Jurkat, Clone E6-1 (cell line): ENCODE measurements around the gene GSC2. TPM values are rescaled to one million over a fixed set of nuclear protein-coding genes. Genes with fewer than 3 reads are reported as not detected.
A peak's percentile ranks its signal among the peaks of the same experiment; 100 is the strongest.

Experiments
- DNase-seq: peaks from one replicate; pipeline ENCODE4 v3.0.0-alpha.2; 2011; ENCODE audit warnings: low read depth, low spot score
- H3K4me3 ChIP-seq: 2 replicates; pipeline ENCODE4 v1.5.1; 2011; ENCODE audit warnings: mild to moderate bottlenecking, low read length, control low read depth, moderate library complexity
- polyA plus RNA-seq: library from polyadenylated mRNA; unstranded; fragments of >200 nt; gene quantifications from one replicate; pipeline ENCODE4 v1.2.1, GENCODE V29; 2012; ENCODE audit warnings: missing spikeins; ENCODE audit not compliant: insufficient read length, insufficient read depth

GSC2 gene, protein sequence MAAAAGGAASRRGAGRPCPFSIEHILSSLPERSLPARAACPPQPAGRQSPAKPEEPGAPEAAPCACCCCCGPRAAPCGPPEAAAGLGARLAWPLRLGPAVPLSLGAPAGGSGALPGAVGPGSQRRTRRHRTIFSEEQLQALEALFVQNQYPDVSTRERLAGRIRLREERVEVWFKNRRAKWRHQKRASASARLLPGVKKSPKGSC
- not detected for polyA plus RNA-seq

DNA sequence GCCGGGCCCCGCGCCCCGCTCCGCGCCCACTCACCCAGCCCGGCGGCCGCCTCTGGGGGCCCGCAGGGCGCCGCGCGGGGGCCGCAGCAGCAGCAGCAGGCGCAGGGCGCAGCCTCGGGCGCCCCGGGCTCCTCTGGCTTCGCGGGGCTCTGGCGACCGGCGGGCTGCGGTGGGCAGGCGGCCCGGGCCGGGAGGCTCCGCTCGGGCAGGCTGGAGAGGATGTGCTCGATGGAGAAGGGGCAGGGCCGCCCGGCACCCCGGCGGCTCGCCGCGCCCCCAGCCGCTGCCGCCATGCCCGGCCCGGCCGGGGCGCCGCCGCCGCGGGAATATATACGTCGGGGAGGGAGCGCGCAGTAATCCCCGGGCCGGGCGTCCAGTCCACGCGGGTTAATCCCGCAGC is at the start of gene GSC2:
Gene GSC2 (minus strand): TSS at position 302 of the 400 bp plus-strand sequence. CDS start 9 bp downstream, at position 293.
- H3K4me3 ChIP-seq = no peak within 1 kb of the TSS

DNA sequence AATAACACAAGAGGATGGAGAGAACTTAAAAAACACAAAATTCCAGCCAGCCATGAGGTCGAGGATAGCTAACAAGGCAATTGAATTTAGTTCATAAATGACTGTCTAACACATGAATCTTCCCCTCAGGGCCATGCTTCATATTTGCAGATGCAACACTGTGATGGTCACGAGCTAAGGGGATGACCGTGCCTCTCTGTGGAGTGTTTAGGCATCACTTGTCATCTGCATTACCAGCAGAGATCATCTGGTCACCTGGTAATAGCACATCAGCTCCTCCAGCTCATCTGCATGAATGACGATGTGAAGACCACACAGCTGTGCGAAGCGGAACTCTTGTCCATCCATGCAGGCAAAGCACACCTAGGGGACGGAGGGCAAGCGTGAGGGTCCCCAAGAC is 49.4 kb upstream of the GSC2 start:
- DNase-seq = no peak
- no peak overlapping the region for H3K4me3 ChIP-seq

More for the DNA sequence above, at the start of gene GSC2:
- DNase-seq = no peak

DNA sequence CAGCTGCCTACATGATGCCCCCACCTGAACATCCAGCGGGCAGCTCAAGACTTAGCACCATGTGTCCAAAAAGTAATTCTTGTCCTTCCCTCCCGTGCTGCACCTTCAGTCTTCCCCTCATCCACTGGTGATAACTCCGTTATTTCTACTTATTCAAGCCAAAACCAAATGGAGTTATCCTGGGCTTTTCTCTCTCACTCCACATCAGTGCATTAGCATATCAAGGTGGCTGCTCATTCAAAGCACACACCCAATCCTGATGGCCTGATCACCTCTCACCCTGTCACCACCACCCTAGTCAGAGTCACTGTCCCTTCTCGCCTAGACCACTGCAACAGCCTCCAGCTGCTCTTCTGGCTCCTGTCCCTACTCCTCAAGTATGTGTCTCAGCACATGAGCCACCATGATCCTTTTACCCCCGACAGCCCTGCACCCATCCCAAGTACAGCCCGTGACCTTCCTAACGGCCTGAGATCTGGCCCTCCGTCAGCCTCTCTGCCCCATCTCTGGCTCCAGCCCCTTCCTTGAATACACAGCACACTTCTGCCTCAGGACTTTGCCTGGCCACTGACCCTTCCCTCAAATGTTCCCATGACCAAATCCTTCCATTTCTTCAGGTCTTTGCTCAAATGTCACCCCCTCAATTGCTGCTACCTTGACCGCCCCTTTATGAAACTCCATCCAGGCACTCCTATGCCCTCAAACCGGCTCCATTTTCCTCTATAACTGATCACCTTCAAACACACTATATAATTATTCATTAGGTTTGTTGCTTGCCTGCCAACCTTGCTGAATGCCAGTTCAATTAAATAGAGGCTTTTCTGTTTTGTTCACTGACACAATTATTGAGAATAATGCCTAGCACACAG is 48.1 kb upstream of the GSC2 start:
- DNase-seq = no peak
- H3K4me3 ChIP-seq = no peak overlapping the region

DNA sequence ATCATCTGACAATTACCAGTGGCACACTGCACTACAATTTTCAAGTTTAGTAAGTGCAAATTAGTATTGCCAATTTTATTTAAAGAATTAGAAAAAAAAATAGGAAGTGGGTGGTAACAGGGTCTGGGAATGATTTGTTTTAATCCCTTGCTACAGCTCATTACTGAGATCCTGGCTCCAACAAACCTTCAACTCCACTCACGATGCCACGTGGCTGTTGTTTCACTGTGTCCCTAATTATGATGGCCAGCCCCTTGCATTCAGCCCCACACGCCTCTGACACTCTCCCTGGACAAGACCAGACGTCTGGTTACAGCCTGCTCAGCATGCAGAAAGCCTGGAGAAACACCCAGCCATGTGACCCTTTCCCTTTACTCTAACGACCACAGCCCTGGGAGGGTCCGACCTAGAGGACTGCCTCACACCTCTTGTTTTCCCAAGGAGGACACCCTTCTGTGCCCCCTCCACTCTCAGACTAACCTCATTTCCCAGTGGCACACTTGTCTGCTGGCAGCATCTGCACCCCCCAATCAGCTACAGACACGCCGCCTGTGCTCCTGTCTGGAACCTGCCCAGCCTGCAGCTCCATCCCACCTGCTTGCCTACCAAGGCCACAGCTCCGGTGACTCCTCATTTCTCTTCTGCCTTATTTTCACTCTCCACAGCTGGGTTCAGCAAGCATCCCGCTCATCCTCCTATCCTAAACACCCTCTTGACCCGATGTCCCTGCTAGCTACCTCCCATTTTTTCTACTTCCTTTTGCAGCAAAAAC is 46.9 kb upstream of the GSC2 start:
- H3K4me3 ChIP-seq = no peak overlapping the region
- DNase-seq = no peak

DNA sequence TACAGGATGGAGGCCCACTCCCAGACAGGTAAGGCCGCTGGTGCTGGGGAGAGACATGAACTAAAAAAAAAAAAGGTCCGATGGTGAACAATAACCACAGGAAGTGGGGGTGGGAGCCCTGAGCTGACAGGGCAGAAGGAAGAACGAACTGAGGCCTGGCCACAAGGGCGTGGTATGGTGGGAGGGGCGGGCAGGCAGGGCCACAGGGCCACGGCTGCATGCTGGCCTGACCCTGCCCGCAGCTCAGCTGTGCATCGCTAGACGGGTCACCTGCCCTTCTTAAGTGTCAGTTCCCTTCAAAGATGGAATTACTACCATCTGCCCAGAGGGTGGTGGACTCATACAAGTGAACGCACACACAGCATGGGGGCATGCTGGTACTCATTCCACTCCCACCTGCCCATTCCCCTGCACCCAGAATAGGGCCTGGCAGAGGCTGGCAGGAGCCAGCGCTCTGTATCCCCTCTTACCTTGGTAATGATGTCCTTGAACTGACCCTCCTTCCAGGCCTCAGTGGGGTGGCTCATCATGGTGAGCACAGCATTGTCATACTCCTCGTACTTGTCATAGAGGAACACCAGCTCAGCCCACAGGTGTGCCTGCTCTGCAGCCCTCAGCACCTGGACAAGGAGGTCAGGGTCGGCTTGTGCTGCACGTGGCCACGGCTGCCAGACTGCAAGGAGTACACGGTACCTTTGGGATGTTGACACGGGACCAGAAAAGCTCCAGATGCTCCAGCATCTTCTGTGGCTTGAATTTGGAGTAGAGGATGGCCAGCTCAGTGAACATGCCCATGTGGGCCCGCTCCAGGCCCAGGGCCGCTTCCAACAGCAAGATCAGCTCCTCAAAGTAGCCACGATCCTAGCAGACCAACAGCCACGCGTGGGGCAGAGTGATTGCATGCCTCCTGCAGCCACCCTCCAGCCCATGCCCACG is 46.0 kb upstream of the GSC2 start:
- H3K4me3 ChIP-seq = no peak overlapping the region
- DNase-seq = no peak

DNA sequence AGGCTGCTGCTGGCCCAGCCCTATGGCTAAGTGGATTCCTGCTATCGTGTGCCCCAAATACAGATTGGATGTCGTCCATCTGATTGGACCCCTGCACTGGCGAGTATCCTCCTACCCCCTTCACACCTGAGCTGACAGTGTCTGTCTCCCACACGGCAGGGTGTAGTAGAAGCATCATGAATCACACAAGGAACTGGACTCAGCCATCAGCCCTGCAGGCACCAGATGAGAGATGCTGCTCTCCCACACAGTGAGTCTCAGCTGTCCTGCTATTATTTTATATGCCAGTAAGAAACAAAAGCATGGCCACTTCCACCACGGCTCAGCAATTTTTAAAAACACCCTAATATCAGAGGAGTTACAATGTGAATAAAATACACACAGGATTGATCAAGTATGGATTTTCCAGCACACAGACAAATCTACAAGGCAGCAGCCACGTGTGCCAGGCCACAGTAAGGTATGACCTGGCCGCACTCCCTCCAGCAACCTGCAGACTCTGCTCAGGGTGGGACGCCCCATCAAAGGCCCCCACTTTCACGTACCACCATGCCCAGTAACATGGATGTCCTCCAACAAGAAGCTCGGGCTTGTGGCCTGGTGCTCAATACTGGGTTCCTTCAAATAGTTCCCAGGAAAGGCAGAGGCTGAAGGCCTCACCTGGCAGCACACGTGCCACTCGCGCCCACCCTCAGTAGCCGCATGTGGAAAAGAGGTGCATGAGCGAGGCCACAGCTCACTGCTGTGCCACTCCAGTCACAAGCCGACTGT is 44.9 kb upstream of the GSC2 start:
- no peak for DNase-seq
- no peak overlapping the region for H3K4me3 ChIP-seq

DNA sequence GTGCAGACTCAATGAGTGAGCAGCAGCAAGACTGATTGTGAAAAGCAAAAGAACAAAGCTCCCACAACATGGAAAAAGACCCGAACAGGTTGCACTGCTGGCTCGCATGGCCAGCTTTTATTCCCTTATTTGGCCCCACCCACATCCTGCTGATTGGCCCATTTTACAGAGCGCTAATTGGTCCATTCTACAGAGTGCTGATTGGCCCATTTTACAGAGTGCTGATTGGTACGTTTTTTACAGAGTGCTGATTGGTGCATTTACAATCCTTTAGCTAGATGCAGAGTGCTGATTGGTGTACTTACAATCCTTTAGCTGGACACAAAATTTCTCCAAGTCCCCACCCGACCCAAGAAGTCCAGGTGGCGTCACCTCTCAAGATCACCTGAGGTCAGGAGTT is 43.8 kb upstream of the GSC2 start:
- DNase-seq = no peak
- no peak overlapping the region for H3K4me3 ChIP-seq

DNA sequence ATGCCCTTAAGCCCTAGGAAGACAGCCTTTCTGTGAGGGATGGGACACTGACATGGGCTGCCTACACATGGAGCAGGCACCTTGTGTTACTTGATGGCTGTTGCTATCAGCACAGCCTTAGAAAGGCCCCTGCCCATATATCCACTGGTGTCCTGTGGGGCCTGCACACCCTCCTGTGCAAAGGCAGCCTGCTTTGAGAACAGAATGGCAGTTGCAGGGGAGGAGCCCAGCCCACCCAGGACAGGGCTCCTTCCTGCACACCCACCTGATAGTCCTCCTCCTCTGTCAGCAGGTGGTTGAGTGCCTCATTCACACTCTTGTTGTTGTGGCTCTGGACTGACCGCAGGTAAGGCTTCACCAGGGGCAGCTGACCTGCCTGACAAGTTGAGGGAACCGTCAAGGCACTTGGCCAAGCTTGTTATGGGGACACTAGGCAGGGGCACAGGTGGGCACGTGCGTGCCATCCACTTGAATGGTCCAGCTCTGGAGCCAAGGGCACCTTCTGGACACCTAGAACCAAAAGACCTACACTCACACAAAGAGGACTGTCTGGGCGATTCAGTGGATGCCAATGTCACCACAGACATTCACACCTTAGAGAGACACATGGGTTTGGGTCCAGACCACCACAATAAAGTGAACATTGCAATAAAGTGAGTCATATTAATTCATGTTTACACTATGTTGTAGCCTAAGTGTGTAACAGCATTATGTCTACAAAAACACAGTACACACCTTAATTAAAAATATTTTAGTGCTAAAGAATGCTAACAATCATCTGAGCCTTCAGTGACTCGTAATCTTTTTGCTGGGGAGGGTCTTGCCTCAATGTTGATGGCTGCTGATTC is 37.8 kb upstream of the GSC2 start:
- no peak for DNase-seq
- H3K4me3 ChIP-seq = no peak overlapping the region

DNA sequence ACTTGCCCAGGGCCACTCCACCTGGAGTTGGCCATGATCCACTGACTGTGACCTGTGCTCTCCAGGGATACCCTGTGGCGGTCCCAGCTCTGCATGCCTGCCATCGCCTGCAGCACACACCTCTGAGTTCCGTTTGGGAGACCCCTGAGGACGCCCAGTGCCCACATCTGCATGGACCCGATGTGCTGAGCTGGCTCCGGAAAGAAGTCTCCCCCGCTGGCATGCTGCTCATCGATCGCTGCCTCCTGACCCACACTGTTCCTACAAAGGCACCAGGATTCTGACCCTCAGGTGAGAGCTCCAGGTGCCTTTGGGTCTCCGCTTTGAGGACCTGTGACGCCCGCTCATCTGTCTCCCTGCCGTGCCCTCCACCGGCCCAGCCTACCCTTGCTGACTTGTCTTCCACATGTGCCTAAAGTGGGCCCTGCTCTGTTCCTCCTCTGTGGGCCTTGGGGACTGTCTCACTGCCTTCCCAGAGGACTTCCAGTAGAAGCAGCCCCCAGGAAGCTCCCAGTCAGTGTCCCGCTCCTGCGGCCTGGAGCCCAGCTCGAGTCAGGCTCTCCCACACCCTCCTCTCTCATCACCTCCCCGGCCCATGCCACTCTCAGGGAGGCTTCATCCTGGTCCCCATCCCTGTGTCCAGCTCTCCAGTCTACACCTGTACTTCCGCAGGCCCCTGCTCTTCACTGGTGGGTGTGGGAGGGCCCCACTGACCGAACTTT is 34.3 kb upstream of the GSC2 start:
- H3K4me3 ChIP-seq = no peak overlapping the region
- DNase-seq = no peak

DNA sequence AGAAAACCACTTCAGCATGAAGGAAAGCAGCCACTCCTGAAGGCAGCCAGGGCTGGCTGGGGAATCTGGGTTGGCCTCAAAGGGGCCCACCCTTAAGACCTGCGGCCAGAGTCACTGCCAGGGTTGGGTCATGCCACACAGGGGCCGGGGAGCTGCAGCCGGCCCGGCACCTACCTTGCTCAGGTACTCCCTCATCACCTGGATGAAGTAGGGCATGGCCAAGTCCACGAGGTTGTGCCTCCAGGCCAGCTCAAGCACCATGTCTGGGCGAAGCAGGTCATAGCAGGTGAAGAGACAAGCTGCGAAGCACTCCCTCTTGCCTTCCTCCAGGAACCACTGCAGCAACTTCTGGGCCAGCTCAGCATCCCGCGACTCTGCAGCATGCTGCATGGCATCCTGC is 33.1 kb upstream of the GSC2 start:
- no peak for DNase-seq

DNA sequence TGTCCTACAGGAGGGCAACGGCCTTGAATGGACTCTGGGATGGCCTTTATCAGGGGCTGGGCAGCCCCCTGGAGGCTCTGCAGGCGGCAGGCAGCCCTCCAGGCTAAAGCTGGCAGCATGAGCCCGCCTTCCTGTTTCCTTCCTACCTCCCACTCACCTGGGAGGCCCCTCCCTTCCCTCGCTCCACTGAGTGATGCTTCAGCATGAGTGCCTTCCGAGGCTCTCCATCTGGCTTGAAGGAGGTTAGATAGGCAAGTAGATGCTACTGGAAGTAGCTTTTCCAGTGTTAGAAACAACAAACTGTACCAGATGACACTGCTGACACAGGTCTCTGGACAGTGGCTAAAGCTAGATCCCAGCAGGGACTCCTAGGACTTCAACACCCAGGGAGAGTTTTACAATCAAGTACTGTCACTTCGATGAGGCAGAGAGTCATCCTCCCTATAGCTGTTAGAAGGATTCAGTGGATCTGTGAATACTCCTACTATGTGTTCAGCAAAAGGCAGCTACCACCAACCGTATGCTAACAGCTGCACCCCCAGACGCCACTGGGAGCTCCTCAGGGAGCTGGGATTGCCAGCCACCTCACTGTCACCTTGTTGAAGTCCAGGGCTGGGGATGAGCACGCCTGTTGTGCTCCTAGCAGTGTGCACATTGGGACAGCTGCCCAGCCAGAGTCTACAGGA is 32.5 kb upstream of the GSC2 start:
- no peak overlapping the region for H3K4me3 ChIP-seq
- no peak for DNase-seq

More for the DNA sequence above, 33.1 kb upstream of the GSC2 start:
- no peak overlapping the region for H3K4me3 ChIP-seq

DNA sequence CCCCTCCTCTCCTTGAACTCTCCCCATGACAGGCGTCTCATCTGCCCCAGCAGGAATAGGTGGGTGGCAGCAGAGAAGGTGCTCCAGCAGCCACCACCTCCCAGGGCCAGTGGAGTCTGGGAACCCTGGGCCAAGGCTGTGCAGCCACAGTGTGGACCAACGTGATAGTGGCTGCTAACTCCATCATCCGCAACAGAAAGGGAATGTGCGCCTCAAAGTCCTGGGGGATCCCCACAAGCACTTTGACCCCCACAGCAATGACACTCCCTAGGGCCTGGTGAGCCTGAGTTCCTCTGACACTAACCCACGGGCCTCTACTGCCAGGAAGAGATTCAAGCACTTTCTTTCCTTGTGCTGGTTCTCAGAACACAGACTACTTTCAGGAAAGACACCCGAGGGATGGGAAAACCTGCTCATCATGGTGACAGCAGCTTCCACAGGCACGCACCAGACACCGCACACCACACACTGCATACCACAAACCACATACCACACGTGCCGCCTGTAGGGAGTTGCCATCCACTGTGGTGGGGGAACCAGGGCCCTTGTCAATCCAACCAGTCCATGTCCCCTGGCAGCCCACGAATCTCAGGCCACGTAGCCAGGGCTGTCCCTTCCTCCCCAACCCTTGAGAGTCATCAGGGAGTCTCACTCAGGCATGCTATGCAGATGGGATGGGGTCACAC is 31.8 kb upstream of the GSC2 start:
- peak; percentile 22 for DNase-seq
- no peak overlapping the region for H3K4me3 ChIP-seq

DNA sequence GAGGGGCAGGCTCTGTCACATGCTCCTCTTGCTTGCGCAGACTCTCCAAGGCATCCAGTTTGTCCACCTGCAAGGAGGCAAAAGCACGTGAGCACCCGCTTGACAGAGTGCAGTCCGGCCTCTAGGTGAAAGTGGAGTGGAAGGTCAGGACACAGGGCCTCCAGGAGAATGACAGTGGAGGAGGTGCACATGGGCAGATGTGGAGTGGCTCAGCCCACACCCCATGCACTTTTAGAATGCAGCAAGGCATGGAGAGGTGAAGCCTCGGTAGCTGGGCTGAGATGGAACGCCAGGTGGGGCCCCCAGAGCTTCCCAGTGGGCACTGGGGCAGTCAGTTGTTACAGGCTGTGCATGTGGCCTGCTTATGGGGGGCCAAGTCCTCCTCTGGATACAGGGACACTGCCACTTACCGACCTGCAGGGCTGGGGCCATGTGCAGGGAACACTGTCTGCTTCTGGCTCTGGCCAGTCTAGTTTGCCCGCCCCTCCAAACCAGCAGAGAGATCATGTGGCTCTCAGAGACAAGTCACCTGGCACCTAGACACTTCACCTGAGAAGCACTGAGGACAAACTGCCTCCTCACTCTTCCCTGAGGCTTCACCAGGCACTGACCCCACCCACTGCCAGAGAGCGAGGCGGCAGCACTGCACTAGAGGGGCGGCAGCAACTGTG is 30.8 kb upstream of the GSC2 start:
- no peak for DNase-seq
- no peak overlapping the region for H3K4me3 ChIP-seq

DNA sequence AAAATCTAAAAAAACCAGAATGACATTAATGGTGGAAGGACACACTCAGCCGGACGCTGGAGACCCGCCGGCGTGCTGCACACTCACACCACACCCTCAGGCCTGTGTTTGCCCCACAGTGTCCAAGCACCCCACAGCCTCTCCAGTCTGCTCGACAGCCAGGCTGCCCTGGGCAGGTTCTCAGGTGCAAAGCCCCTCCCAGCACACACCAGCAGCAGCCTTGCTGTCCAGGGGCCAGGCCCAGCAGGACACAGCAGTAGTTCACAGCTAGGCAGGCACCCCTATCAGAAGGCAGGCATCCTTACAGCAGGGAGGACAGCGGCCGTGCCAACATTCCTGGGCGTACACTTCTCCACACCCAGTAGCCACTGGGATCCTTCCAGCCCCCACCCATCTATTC is 30.1 kb upstream of the GSC2 start:
- no peak for DNase-seq
- no peak overlapping the region for H3K4me3 ChIP-seq

DNA sequence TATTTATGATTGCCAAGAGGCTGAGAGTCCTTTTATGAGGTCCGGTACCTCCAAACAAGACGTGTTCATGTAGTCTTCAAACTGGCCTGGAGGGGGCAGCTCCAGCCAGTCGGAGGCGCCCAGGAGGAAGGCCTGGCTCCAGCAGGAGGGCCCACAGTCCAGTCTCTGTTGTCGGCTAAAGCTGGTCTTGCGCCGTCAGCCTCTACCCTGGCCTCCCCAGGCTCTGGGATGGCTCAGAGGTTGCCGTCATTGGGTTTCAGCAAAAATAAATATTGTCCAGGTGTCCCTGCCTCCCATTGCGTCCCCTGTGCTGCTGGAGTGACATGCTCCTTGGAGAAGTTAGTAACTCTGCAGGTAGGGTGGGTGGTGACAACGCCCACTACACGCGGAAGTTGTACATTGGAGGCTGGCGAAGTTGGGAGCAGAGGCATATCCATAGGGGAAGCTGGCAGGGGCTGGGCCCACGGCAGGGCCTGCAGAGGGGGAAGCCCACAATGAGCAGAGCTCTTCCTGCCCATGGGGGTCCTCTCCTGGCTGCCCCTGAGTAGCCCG is 29.5 kb upstream of the GSC2 start:
- peak overlapping the region; percentile 65 for H3K4me3 ChIP-seq
- DNase-seq = peak; percentile 36
